GM18508 (cell line): ENCODE results near the gene CLCN6.

Experiments used
- ATAC-seq: cut with Tn5 transposase; IDR thresholded peaks from one replicate; pipeline ENCODE4 v1.9.1; 2021; ENCODE audit warnings: moderate number of reproducible peaks; ENCODE audit not compliant: insufficient read depth, unreplicated experiment

CLCN6 gene

GRCh38 chr1:11779715-11780379 lies 26.1 kb upstream of the CLCN6 start:
- no peak for ATAC-seq

GRCh38 chr1:11780380-11781147 lies 25.4 kb upstream of the CLCN6 start:
- no peak for ATAC-seq

- ATAC-seq: no peak
These were observed 24.7 kb upstream of the CLCN6 start for GRCh38 chr1:11781297-11781696.

GRCh38 chr1:11782127-11782708 lies 23.8 kb upstream of the CLCN6 start:
- no peak for ATAC-seq

GRCh38 chr1:11783556-11783955 lies 22.4 kb upstream of the CLCN6 start:
- no peak for ATAC-seq

GRCh38 chr1:11784256-11784992 lies 21.6 kb upstream of the CLCN6 start:
- ATAC-seq: no peak

GRCh38 chr1:11784993-11785769 lies 20.8 kb upstream of the CLCN6 start:
- no peak for ATAC-seq

GRCh38 chr1:11786168-11786567 lies 19.8 kb upstream of the CLCN6 start:
- ATAC-seq: no peak

- ATAC-seq: no peak
These were observed 18.7 kb upstream of the CLCN6 start for GRCh38 chr1:11787251-11787803.

- no peak for ATAC-seq
These were observed 18.1 kb upstream of the CLCN6 start for GRCh38 chr1:11787804-11788436.

GRCh38 chr1:11788549-11789053 lies 17.4 kb upstream of the CLCN6 start:
- ATAC-seq: no peak

- no peak for ATAC-seq
These were observed 16.6 kb upstream of the CLCN6 start for GRCh38 chr1:11789126-11790067.

- ATAC-seq: no peak
These were observed 15.7 kb upstream of the CLCN6 start for GRCh38 chr1:11790101-11790879.

GRCh38 chr1:11790880-11791715 lies 14.9 kb upstream of the CLCN6 start:
- no peak for ATAC-seq

- ATAC-seq: no peak
These were observed 13.9 kb upstream of the CLCN6 start for GRCh38 chr1:11792106-11792505.

- ATAC-seq: no peak
These were observed 12.2 kb upstream of the CLCN6 start for GRCh38 chr1:11793819-11794218.
